Coronary artery (tissue), 2 donors: Measurements from ENCODE around the gene SNRPA.

Source experiments
- DNase-seq: peaks from one replicate; pipeline ENCODE4 v3.0.0-alpha.2; 2017; ENCODE audit warnings: low spot score
- H3K27ac ChIP-seq, 2 donors: fragments of 200-600 bp; sonication (generic); one replicate each; pipeline ENCODE4 v1.5.1; 2016 to 2019
- H3K4me3 ChIP-seq: fragments of 200-600 bp; sonication (generic); 2 replicates; pipeline ENCODE4 v1.5.1; 2016; ENCODE audit warnings: mild to moderate bottlenecking, moderate library complexity
- CTCF ChIP-seq: fragments of 200-600 bp; sonication (generic); IDR thresholded peaks from one replicate; pipeline ENCODE4 v1.5.1; 2019; ENCODE audit warnings: antibody characterized with exemption

Gene SNRPA

GRCh38 chr19:40786060-40787037 lies 35.3 kb downstream of the SNRPA start:
- TF ChIP-seq CTCF, result no peak
- peak overlapping the region in 1 of 2 donors; percentile 27 for H3K27ac ChIP-seq
- DNase-seq, result no peak
- no peak overlapping the region for H3K4me3 ChIP-seq

- TF ChIP-seq CTCF, result no peak
- Histone ChIP-seq H3K4me3 (peak overlapping the region; percentile 6), H3K27ac (peak overlapping the region; percentile 80 to 93)
- DNase-seq, result peak; percentile 89
Observed at GRCh38 chr19:40791349-40791748, 40.3 kb downstream of the SNRPA start.

GRCh38 chr19:40791996-40792395 lies 41.0 kb downstream of the SNRPA start:
- DNase-seq, result no peak
- no peak for TF ChIP-seq CTCF
- Histone ChIP-seq H3K4me3 (peak overlapping the region; percentile 6), H3K27ac (peak overlapping the region; percentile 80 to 93)

GRCh38 chr19:40797166-40797962 lies 46.4 kb downstream of the SNRPA start:
- Histone ChIP-seq H3K27ac (peak overlapping the region; percentile 91 to 96), H3K4me3 (peak overlapping the region; percentile 98)
- no peak for TF ChIP-seq CTCF
- no peak for DNase-seq

GRCh38 chr19:40797963-40798682 lies 47.1 kb downstream of the SNRPA start:
- Histone ChIP-seq H3K27ac (peak overlapping the region; percentile 91 to 96), H3K4me3 (peak overlapping the region; percentile 98)
- TF ChIP-seq CTCF, result no peak
- no peak for DNase-seq

GRCh38 chr19:40798683-40799557 lies 47.9 kb downstream of the SNRPA start, which contains the start of gene EGLN2:
TSS of gene EGLN2 (plus strand) at chr19:40799191. CDS start at chr19:40800573, 1,382 bp downstream.
- no peak for TF ChIP-seq CTCF
- H3K4me3 ChIP-seq, result peak within 1 kb of the TSS; percentile 98
- peak; percentile 100 for DNase-seq

More at GRCh38 chr19:40798683-40799557, 47.9 kb downstream of the SNRPA start, which contains the start of gene EGLN2:
- H3K27ac ChIP-seq, result peak within 1 kb of the TSS; percentile 91 to 96
